ENCODE data around the gene CRCP. TPM values are rescaled to one million over a fixed set of nuclear protein-coding genes. Genes with fewer than 3 reads are reported as not detected.

CRCP gene
- total and polyA plus RNA-seq, 2 experiments from 2014 or later, result 36.1 to 43.4 TPM

DNA sequence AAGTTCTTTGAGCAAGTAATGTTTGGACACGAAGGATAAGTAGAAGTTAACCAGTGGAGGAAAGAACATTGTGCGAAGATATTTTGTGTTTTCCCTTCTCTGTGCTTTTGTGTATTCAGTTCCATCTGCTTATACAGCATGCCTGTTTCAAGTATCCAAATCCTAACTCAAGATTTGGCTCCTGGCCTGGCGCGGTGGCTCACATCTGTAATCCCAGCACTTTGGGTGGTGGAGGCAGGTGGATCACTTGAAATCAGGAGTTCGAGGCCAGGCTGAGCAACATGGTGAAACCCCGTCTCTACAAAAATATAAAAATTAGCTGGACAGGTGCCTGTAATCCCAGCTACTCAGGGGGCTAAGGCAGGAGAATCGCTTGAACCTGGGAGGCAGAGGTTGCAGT is 49.7 kb downstream of the CRCP start:
- Histone ChIP-seq H3K36me3 (ENCODE audit: insufficient read depth) (no peaks in the 10 kb centered on the region), H4K20me1 (replicated peaks; ENCODE audit: insufficient read depth) (no peaks in the 10 kb centered on the region), H3K4me1 (ENCODE audit: insufficient read depth) (no peaks in the 10 kb centered on the region), H3K79me2 (replicated peaks; ENCODE audit: insufficient read depth) (no peaks in the 10 kb centered on the region), H3K4me2 (no peak overlapping the region), H3K9me2 (ENCODE audit: insufficient read depth) (no peaks in the 10 kb centered on the region), H3F3A (replicated peaks; ENCODE audit: low read depth) (no peaks in the 10 kb centered on the region), H2AFZ (no peak overlapping the region), H3K27me3 (ENCODE audit: insufficient read depth) (no peaks in the 10 kb centered on the region), H3K4me3 (no peak overlapping the region), H3K27ac (ENCODE audit: low read depth) (no peak overlapping the region)
- H3K36me3 Mint-ChIP-seq (ENCODE audit: low read depth), result peaks cover 3% of the 10 kb centered on the region; the same call in 1 of the 3 replicates
- no peak overlapping the region for H3K27ac Mint-ChIP-seq
- no peaks in the 10 kb centered on the region; the same call in 2 of the 3 replicates for H3K9me3 Mint-ChIP-seq
- TF ChIP-seq NANOG (IDR thresholded peaks at IDR 0.05; ENCODE audit: borderline replicate concordance) (no peak), EZH2 (IDR thresholded peaks at IDR 0.05; ENCODE audit: low read depth, unreplicated experiment) (no peak), CREB1 (CRISPR knock-in tag; IDR thresholded peaks at IDR 0.05; ENCODE audit: low read depth) (no peak), ZNF331 (CRISPR knock-in tag; IDR thresholded peaks at IDR 0.05; ENCODE audit: low read depth) (no peak), ZNF114 (CRISPR knock-in tag; IDR thresholded peaks at IDR 0.05) (no peak), EZH2phosphoT487 (IDR thresholded peaks at IDR 0.05; ENCODE audit: unreplicated experiment) (no peak), POLR2AphosphoS5 (IDR thresholded peaks at IDR 0.05; ENCODE audit: low read depth) (no peak), JUNB (IDR thresholded peaks at IDR 0.05; ENCODE audit: unreplicated experiment) (no peak), STAT1 (IDR thresholded peaks at IDR 0.05; ENCODE audit: unreplicated experiment) (no peak)
- TF ChIP-seq, protein P1, sequence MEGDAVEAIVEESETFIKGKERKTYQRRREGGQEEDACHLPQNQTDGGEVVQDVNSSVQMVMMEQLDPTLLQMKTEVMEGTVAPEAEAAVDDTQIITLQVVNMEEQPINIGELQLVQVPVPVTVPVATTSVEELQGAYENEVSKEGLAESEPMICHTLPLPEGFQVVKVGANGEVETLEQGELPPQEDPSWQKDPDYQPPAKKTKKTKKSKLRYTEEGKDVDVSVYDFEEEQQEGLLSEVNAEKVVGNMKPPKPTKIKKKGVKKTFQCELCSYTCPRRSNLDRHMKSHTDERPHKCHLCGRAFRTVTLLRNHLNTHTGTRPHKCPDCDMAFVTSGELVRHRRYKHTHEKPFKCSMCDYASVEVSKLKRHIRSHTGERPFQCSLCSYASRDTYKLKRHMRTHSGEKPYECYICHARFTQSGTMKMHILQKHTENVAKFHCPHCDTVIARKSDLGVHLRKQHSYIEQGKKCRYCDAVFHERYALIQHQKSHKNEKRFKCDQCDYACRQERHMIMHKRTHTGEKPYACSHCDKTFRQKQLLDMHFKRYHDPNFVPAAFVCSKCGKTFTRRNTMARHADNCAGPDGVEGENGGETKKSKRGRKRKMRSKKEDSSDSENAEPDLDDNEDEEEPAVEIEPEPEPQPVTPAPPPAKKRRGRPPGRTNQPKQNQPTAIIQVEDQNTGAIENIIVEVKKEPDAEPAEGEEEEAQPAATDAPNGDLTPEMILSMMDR (conservative IDR thresholded peaks at IDR 0.05; ENCODE audit: low read depth in 2 of 2), result no peak
- TF ChIP-seq, protein P2, sequence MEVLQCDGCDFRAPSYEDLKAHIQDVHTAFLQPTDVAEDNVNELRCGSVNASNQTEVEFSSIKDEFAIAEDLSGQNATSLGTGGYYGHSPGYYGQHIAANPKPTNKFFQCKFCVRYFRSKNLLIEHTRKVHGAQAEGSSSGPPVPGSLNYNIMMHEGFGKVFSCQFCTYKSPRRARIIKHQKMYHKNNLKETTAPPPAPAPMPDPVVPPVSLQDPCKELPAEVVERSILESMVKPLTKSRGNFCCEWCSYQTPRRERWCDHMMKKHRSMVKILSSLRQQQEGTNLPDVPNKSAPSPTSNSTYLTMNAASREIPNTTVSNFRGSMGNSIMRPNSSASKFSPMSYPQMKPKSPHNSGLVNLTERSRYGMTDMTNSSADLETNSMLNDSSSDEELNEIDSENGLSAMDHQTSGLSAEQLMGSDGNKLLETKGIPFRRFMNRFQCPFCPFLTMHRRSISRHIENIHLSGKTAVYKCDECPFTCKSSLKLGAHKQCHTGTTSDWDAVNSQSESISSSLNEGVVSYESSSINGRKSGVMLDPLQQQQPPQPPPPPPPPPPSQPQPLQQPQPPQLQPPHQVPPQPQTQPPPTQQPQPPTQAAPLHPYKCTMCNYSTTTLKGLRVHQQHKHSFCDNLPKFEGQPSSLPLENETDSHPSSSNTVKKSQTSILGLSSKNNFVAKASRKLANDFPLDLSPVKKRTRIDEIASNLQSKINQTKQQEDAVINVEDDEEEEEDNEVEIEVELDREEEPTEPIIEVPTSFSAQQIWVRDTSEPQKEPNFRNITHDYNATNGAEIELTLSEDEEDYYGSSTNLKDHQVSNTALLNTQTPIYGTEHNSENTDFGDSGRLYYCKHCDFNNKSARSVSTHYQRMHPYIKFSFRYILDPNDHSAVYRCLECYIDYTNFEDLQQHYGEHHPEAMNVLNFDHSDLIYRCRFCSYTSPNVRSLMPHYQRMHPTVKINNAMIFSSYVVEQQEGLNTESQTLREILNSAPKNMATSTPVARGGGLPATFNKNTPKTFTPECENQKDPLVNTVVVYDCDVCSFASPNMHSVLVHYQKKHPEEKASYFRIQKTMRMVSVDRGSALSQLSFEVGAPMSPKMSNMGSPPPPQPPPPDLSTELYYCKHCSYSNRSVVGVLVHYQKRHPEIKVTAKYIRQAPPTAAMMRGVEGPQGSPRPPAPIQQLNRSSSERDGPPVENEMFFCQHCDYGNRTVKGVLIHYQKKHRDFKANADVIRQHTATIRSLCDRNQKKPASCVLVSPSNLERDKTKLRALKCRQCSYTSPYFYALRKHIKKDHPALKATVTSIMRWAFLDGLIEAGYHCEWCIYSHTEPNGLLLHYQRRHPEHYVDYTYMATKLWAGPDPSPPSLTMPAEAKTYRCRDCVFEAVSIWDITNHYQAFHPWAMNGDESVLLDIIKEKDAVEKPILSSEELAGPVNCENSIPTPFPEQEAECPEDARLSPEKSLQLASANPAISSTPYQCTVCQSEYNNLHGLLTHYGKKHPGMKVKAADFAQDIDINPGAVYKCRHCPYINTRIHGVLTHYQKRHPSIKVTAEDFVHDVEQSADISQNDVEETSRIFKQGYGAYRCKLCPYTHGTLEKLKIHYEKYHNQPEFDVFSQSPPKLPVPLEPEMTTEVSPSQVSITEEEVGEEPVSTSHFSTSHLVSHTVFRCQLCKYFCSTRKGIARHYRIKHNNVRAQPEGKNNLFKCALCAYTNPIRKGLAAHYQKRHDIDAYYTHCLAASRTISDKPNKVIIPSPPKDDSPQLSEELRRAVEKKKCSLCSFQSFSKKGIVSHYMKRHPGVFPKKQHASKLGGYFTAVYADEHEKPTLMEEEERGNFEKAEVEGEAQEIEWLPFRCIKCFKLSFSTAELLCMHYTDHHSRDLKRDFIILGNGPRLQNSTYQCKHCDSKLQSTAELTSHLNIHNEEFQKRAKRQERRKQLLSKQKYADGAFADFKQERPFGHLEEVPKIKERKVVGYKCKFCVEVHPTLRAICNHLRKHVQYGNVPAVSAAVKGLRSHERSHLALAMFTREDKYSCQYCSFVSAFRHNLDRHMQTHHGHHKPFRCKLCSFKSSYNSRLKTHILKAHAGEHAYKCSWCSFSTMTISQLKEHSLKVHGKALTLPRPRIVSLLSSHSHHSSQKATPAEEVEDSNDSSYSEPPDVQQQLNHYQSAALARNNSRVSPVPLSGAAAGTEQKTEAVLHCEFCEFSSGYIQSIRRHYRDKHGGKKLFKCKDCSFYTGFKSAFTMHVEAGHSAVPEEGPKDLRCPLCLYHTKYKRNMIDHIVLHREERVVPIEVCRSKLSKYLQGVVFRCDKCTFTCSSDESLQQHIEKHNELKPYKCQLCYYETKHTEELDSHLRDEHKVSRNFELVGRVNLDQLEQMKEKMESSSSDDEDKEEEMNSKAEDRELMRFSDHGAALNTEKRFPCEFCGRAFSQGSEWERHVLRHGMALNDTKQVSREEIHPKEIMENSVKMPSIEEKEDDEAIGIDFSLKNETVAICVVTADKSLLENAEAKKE (CRISPR knock-in tag; IDR thresholded peaks at IDR 0.05), result no peak
- TF ChIP-seq, protein P3, sequence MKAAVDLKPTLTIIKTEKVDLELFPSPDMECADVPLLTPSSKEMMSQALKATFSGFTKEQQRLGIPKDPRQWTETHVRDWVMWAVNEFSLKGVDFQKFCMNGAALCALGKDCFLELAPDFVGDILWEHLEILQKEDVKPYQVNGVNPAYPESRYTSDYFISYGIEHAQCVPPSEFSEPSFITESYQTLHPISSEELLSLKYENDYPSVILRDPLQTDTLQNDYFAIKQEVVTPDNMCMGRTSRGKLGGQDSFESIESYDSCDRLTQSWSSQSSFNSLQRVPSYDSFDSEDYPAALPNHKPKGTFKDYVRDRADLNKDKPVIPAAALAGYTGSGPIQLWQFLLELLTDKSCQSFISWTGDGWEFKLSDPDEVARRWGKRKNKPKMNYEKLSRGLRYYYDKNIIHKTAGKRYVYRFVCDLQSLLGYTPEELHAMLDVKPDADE (IDR thresholded peaks at IDR 0.05), result no peak
- TF ChIP-seq, protein P4, sequence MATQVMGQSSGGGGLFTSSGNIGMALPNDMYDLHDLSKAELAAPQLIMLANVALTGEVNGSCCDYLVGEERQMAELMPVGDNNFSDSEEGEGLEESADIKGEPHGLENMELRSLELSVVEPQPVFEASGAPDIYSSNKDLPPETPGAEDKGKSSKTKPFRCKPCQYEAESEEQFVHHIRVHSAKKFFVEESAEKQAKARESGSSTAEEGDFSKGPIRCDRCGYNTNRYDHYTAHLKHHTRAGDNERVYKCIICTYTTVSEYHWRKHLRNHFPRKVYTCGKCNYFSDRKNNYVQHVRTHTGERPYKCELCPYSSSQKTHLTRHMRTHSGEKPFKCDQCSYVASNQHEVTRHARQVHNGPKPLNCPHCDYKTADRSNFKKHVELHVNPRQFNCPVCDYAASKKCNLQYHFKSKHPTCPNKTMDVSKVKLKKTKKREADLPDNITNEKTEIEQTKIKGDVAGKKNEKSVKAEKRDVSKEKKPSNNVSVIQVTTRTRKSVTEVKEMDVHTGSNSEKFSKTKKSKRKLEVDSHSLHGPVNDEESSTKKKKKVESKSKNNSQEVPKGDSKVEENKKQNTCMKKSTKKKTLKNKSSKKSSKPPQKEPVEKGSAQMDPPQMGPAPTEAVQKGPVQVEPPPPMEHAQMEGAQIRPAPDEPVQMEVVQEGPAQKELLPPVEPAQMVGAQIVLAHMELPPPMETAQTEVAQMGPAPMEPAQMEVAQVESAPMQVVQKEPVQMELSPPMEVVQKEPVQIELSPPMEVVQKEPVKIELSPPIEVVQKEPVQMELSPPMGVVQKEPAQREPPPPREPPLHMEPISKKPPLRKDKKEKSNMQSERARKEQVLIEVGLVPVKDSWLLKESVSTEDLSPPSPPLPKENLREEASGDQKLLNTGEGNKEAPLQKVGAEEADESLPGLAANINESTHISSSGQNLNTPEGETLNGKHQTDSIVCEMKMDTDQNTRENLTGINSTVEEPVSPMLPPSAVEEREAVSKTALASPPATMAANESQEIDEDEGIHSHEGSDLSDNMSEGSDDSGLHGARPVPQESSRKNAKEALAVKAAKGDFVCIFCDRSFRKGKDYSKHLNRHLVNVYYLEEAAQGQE (IDR thresholded peaks at IDR 0.05; ENCODE audit: unreplicated experiment), result no peak
- no peak for ATAC-seq
- no peak for DNase-seq (ENCODE audit: low spot score)
- no peaks in the 10 kb centered on the region for H3K4me1 Mint-ChIP-seq
- no peak overlapping the region for H3K4me3 Mint-ChIP-seq
- peaks cover 2% of the 10 kb centered on the region for H3K27me3 Mint-ChIP-seq (ENCODE audit: insufficient read depth, low read depth, poor library complexity)
